GM12865 (cell line): Measurements from ENCODE around the gene ADGRF1.

Experiments used
- DNase-seq: peaks from one replicate; pipeline ENCODE4 v3.0.0; 2010; ENCODE audit warnings: low read depth
- H3K4me3 ChIP-seq: 2 replicates; pipeline ENCODE4 v1.5.1; 2011; ENCODE audit warnings: mild to moderate bottlenecking, low read depth, low read length, control low read depth
- TF ChIP-seq, protein P1 (sequence below): IDR thresholded peaks from 2 replicates; pipeline ENCODE4 v1.5.1; 2011; ENCODE audit warnings: low read length, control low read depth, low read depth, inconsistent platforms; ENCODE audit not compliant: insufficient read depth; ENCODE audit errors: missing control alignments

The ADGRF1 gene

DNA sequence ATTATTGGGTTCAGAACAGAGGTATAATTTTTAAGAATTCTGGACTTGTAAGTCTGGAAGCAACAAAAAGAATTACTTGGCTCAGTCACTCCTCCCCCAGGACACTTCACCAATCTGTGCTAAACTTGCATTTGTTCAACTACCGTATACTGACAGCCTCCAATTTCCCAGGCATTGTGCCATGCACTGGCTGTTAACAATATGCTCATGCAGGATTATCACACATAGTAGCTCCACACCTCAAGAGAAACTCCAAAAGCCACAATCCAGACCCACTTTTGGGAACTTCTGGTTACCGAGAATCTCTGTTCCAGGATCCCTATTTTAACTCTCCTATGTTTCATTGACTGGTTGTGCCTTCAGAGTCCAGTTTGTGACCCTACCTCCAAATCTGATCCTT, 7.7 kb downstream of the ADGRF1 start:
- no peak overlapping the region for H3K4me3 ChIP-seq
- TF ChIP-seq, protein P1, sequence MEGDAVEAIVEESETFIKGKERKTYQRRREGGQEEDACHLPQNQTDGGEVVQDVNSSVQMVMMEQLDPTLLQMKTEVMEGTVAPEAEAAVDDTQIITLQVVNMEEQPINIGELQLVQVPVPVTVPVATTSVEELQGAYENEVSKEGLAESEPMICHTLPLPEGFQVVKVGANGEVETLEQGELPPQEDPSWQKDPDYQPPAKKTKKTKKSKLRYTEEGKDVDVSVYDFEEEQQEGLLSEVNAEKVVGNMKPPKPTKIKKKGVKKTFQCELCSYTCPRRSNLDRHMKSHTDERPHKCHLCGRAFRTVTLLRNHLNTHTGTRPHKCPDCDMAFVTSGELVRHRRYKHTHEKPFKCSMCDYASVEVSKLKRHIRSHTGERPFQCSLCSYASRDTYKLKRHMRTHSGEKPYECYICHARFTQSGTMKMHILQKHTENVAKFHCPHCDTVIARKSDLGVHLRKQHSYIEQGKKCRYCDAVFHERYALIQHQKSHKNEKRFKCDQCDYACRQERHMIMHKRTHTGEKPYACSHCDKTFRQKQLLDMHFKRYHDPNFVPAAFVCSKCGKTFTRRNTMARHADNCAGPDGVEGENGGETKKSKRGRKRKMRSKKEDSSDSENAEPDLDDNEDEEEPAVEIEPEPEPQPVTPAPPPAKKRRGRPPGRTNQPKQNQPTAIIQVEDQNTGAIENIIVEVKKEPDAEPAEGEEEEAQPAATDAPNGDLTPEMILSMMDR, result no peak
- DNase-seq, result no peak

DNA sequence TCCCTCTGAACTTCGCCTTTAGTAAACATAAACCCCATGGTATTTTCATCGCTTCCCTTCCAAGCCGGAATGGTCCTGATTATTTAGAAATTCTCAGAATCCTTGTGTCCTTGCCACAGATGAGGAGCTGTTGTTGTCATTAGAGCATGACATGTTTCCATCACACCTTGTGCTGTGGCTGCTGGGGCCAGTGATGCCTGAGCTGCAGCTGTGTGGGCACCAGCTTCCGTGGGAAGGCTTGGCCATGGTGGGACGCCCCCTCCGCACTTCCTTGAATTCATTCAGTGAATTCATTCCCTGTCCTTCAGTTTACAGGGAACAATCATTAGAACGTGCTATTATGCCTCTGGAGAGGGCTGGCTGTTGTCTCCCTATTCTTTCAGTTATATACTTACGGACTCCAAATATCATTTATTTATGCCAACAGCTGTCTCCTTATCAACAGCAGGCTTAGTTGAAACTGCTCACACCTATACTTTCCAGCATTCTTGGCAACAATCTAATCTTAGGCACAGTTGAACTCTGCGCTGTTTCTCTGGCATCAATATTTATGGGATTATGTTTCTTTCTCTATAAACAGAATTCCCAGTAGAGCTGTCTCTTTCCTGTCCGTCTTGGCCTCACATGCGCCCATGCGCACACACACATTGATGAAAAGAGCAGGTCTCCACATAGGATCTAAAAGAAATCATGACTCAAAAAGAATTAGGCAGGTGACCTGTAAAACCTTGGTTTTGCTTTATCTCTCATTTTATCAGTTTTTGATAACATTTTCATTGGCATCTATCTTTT, 9.0 kb downstream of the ADGRF1 start:
- no peak for DNase-seq
- TF ChIP-seq, protein P1, result no peak
- H3K4me3 ChIP-seq, result no peak overlapping the region

DNA sequence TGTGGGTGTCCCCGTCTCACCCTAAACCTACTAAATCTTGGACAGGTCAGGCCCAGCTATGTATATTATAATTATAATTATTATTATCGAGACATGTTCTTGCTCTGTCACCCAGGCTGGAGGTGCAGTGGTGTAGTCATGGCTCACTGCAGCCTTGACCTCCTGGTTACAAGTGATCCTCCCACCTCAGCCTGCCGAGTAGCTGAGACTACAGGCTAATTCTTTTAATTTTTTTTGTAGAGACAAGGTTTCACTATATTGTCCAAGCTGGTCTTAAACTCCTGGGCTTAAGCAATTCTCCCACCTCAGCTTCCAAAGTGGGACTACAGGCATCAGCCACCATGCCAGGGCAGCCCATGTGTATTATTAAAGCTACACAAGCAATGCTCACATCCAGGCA, 10.5 kb downstream of the ADGRF1 start:
- no peak for DNase-seq
- TF ChIP-seq, protein P1, result no peak
- no peak overlapping the region for H3K4me3 ChIP-seq

DNA sequence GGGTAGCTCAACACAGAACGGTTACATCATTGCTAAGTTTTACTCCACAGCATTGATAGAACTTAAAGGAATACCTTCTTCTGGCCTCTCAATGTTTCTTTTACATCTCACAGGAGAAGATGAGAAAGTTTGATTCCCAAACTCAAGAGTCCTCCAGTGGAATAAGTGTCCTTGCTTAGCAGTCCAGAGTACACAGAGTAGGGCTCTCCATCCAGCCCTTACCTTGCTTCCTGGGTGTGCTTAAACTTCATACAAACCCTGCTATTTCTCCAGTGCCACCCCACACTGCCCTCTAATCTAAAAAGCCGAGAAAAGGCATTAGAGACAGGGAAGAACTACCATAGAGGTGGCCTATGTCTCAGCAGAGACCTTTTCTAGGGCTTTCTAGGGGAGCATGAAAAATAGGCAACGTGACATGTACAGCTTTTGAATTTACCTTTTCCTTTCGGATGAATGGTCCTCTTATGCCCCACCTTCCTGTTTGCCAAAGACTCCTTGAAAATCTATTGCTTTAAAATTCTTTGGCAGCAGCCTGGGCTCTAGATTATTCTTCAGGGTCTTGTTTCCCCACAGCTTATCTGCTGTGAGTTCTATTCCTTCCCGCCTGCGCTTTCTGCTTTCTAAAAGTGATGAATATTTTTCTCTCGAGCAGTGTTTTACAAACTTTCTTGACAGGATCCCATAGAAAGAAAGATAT, 12.1 kb downstream of the ADGRF1 start:
- TF ChIP-seq, protein P1, result no peak
- no peak overlapping the region for H3K4me3 ChIP-seq
- DNase-seq, result no peak

DNA sequence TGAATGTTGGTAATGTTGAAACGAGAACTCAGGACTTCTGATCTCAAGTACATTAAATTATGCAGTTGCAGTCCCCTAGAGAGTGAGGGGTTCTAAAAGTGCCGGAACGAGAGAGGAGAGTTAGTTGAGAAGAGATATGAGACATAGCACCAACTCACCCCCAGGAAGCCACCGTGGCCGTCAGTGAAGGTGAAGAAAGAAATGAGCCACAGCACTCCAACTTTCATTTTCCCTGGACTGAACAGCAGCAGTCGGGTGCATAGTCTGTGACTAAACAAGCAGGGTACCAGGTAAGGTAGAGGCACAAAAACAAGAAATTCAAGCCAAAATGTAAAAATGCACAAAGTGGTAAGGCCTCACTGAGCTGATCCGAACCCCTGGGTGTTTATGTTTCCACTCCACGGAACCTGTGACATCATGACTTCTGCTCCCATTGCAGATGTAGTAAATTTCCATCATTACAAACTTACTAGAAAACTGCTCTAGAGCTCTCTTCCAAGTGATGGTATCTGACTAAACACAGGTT, 13.2 kb downstream of the ADGRF1 start:
- TF ChIP-seq, protein P1, result no peak
- DNase-seq, result no peak
- no peak overlapping the region for H3K4me3 ChIP-seq

DNA sequence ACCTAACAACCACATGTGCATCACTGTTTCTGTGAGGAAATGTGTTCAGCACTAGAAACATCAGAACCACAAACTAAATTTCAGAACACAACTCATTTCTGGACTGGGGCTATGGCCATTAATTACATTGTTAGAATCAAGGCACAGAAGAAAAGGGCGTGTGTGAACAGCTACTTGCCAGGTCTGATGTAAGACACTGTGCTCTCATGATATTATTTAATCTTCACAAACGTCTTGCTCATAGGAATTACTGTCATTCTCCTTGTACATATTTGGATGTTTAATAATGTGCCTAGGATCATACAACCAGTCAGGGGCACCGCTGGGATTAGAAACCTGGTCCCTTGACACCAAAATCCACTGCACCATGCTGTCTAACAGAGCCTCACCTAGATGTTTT, 14.8 kb downstream of the ADGRF1 start:
- no peak overlapping the region for H3K4me3 ChIP-seq
- no peak for DNase-seq
- TF ChIP-seq, protein P1, result no peak
